HG02763 (cell line): ENCODE results near the gene SS18L1.

Experiments
- ATAC-seq: cut with Tn5 transposase; IDR thresholded peaks from one replicate; pipeline ENCODE4 v1.9.1; 2021; ENCODE audit warnings: mild to moderate bottlenecking, moderate library complexity; ENCODE audit not compliant: unreplicated experiment

Gene SS18L1

GRCh38 chr20:62191781-62192559, 48.4 kb downstream of the SS18L1 start:
- ATAC-seq = no peak

- ATAC-seq = no peak
Observed at GRCh38 chr20:62192635-62193034, 49.1 kb downstream of the SS18L1 start.

- ATAC-seq = no peak
Observed at GRCh38 chr20:62193079-62194025, 49.8 kb downstream of the SS18L1 start.

GRCh38 chr20:62195075-62195405, 51.5 kb downstream of the SS18L1 start:
- no peak for ATAC-seq

DNA sequence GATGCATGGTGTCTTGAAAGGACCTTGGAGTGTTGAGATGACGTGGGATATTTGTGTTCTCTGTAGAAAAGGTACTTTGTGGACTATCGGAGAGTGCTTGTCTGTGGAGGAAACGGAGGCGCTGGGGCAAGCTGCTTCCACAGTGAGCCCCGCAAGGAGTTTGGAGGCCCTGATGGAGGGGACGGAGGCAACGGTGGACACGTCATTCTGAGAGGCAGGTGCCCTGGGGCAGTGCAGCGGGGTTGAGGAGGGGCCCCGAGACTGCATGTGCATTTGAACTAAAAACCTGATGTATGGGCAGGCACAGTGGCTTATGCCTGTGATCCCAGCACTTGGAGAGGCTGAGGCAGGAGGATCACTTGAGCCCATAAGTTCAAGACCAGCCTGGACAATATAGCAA, 52.2 kb downstream of the SS18L1 start:
- ATAC-seq = no peak

DNA sequence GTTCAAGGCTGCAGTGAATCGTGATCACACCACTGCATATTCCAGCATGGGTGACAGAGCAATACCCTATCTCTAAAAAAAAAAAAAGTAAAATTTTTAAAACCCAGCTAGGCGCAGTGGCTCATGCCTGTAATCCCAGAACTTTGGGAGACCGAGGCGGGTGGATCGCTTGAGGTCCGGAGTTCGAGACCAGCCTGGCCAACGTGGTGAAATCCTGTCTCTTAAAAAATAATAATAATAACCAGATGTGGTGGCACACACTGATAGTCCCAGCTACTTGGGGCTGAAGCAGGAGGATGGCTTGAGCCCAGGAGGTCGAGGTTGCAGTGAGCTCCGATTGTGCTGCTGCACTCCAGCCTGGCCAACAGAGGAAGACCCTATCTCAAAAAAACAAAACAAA, 52.7 kb downstream of the SS18L1 start:
- ATAC-seq = no peak

DNA sequence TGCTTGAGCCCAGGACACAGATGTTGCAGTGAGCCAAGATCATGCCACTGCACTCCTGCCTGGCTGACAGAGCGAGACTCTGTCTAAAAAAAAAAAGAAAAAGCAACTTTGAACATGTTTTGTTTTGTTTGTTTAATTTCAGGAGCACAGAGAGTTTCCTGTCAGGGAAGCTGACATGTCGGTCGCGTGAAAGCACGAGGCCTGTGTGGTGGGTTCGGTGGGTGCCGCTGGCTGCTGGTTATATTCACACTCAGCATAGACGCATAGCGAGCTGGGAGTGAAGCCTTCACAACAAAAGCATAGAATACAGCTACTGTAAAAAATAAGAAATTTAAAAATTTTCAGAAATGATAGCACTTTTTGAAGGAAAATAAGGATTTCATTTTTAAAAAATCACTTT, 53.7 kb downstream of the SS18L1 start:
- ATAC-seq = no peak

- no peak for ATAC-seq
Observed at GRCh38 chr20:62197801-62198200, 54.2 kb downstream of the SS18L1 start.

- ATAC-seq = no peak
Observed at GRCh38 chr20:62198496-62198895, 54.9 kb downstream of the SS18L1 start.

DNA sequence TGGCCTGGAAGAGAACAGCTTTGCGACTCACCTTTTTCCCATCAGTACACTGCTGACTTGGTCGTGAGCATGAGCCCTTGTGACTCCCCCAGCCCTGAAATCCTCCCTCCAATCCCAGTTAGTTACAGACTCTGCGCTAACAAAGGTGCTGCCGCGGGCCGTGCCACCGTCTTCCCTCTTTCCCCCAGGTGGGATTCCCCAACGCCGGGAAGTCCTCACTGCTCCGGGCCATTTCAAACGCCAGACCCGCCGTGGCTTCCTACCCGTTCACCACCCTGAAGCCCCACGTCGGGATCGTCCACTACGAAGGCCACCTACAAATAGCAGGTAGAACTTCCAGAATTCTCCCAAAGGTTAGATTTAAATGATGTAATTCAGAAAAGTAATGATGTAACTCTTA, 55.4 kb downstream of the SS18L1 start:
- no peak for ATAC-seq

DNA sequence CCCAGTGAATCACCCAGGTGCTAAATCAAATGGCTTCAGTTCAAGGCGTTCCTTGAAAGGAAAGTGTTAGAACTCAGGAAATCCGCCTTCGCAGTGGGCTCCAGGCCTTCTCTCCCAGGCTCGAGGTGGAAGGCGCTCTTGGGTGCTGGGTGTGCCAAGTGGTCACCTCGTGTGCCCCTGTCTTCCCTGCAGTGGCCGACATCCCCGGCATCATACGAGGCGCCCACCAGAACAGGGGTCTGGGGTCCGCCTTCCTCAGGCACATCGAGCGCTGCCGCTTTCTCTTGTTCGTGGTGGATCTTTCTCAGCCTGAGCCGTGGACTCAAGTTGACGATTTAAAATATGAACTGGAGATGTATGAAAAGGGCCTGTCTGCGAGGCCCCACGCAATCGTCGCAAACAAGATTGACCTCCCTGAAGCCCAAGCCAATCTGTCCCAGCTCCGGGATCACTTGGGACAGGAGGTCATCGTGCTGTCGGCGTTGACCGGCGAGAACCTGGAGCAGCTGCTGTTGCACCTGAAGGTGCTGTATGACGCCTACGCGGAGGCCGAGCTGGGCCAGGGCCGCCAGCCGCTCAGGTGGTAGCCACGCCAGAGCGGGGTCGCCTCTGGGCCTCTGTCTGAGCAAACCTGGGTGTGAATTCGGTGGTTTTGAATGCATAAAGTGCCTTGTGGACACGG, 57.1 kb downstream of the SS18L1 start:
- ATAC-seq = no peak

GRCh38 chr20:62201173-62202082, 57.9 kb downstream of the SS18L1 start:
- no peak for ATAC-seq

DNA sequence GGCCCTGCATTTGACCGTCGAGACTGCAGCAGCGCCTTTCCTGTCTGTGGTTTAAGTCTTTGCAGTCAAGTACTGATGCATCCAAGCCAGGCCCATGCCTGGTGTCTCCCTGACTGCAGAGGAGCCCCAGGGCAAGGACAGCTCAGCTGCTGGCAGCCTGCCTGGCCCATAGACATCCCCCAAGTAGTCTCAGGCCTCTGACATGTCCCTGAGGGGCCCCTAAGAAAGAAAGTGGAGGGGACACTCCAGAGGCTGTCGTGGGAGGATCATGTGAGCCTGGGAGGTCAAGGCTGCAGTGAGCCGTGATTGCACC, 58.5 kb downstream of the SS18L1 start:
- ATAC-seq = no peak

DNA sequence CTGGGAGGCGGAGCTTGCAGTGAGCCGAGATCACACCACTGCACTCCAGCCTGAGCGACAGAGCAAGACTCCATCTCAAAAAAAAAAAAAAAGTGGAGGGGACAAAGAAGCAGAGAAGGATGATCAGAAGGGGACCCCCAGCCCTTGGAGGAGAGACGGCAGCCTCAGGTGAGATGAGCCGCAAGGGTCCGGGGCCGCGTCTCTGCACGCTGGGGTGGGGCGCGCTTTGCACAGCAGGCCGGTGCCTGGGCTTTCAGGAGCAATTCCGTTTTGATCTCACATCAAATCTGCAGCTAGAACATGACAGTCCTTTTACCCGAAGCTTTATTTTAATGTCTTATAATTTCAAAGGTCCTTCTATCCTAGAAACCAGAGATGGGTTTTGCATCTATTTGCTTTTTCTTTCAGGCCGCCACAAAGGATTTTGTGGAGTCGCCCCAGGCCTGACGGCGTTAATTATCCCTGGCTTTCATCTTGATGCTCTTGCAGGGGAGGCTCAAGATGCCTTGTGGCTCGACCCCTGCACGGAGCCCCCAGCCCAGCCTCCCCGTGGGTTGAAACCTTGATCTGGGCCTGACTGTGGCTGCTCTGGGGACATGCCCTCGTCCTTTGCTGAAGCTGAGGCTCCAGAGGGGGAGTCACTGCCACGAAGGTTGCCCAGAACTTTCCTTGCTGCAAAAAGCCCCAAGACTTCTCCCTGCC, 59.3 kb downstream of the SS18L1 start:
- no peak for ATAC-seq

DNA sequence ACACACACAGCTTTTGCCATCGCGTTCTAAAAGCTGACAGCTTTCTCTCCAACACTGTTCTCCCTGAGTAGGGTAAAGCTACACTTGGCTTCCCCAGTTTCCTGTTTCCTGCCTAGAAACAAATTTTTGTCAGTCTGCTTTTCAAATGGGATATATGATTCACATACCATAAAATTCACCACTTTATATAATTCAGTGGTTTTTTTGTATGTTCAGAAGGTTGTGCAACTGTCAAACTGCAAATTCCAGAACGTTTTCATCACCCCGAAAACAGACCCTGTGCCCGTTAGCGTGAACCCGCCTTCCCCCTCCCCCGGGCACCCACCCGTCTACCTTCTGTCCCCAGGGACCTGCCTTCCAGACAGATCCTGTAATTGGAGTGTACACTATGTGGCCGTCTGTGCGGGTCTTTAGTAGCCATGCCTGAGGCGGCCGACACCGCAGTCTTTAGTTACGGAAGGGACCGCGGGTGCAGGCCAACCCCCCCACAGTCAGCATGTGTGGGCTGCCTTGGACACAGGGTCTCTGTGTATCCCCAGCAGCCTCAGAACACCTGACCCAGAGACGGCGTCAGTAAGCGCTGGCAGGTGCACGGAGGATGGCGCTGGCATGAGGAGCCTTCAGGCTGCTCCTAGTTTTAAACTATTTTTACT, 59.9 kb downstream of the SS18L1 start:
- no peak for ATAC-seq

- ATAC-seq = no peak
Observed at GRCh38 chr20:62205618-62206387, 62.2 kb downstream of the SS18L1 start.

- no peak for ATAC-seq
Observed at GRCh38 chr20:62206388-62206775, 62.8 kb downstream of the SS18L1 start.

GRCh38 chr20:62208061-62208794, 64.7 kb downstream of the SS18L1 start:
- no peak for ATAC-seq
